Esophagus (tissue), 2 donors: ENCODE results near the gene RAB3GAP2. TPM values are rescaled to one million over a fixed set of nuclear protein-coding genes. Genes with fewer than 3 reads are reported as not detected.

Experiments used
- H3K27ac ChIP-seq, 2 donors: one replicate each; pipeline ENCODE4 v1.5.1; 2013; ENCODE audit warnings: low read depth in 2 of 2, mild to moderate bottlenecking in 2 of 2, inconsistent platforms in 1 of 2, low read length in 1 of 2, moderate library complexity in 1 of 2
- H3K27me3 ChIP-seq, 2 donors: one replicate each; pipeline ENCODE4 v1.6.1; 2013; ENCODE audit warnings: low read length in 2 of 2, control low read depth in 1 of 2, mild to moderate bottlenecking in 1 of 2; ENCODE audit not compliant: insufficient read depth in 2 of 2, control insufficient read depth in 1 of 2
- H3K36me3 ChIP-seq, 2 donors: one replicate each; pipeline ENCODE4 v1.6.1; 2013; ENCODE audit warnings: low read length in 1 of 2; ENCODE audit not compliant: control insufficient read depth in 2 of 2, insufficient read depth in 2 of 2
- H3K4me1 ChIP-seq, 2 donors: one replicate each; pipeline ENCODE4 v1.6.1; 2013; ENCODE audit warnings: low read length in 1 of 2; ENCODE audit not compliant: control insufficient read depth in 2 of 2, insufficient read depth in 2 of 2
- H3K4me3 ChIP-seq, 2 donors: one replicate each; pipeline ENCODE4 v1.5.1; 2013; ENCODE audit warnings: low read length in 2 of 2, mild to moderate bottlenecking in 2 of 2, low read depth in 1 of 2, moderate library complexity in 1 of 2
- H3K9me3 ChIP-seq, 2 donors: one replicate each; pipeline ENCODE4 v1.6.1; 2013; ENCODE audit warnings: mild to moderate bottlenecking in 2 of 2, low read depth in 1 of 2, low read length in 1 of 2, moderate library complexity in 1 of 2; ENCODE audit not compliant: control insufficient read depth in 2 of 2, insufficient read depth in 1 of 2
- WGBS, 2 donors: extraction: QIAGEN DNeasy Blood & Tissue Kit; methylation state at CpG; one replicate each; pipeline ENCODE4 v1.1.7; 2013; 5-methylcytosine and 5-hydroxymethylcytosine counted together
- polyA plus RNA-seq, 2 donors: library from polyadenylated mRNA; stranded (reverse); fragments of 200-250 nt; gene quantifications; one replicate each; pipeline ENCODE4 v1.2.3, GENCODE V29; 2013
- donor health status: healthy with polysubstance abuse.
- donor health status: Bipolar disorder and iron deficiency.

Gene RAB3GAP2
- polyA plus RNA-seq, 2 donors: 5.7 to 6.1 TPM

- WGBS, 2 donors: 89 to 91% methylated on average over 5 of the region's 5 CpGs
- no peaks in the 10 kb centered on the region for H3K9me3 ChIP-seq
- H3K36me3 ChIP-seq: peaks cover 0 to 8% of the 10 kb centered on the region in 2 donors
- no peak overlapping the region for H3K4me3 ChIP-seq
- H3K27me3 ChIP-seq: no peaks in the 10 kb centered on the region
- no peak overlapping the region for H3K27ac ChIP-seq
- H3K4me1 ChIP-seq: no peaks in the 10 kb centered on the region
Measured at GRCh38 chr1:220144051-220144450, 128.2 kb downstream of the RAB3GAP2 start.

GRCh38 chr1:220139966-220140365 is 132.3 kb downstream of the RAB3GAP2 start:
- Histone ChIP-seq H3K36me3 (peaks cover 2 to 10% of the 10 kb centered on the region in 2 donors), H3K9me3 (no peaks in the 10 kb centered on the region), H3K27ac (no peak overlapping the region), H3K4me3 (no peak overlapping the region), H3K4me1 (no peaks in the 10 kb centered on the region), H3K27me3 (no peaks in the 10 kb centered on the region)
- WGBS, 2 donors: 73 to 81% methylated on average over 6 of the region's 6 CpGs

- H3K4me3 ChIP-seq: no peak overlapping the region
- H3K36me3 ChIP-seq: peaks cover 4 to 12% of the 10 kb centered on the region in 2 donors
- 77% methylated on average over 9 of the region's 9 CpGs for WGBS, 2 donors
- no peaks in the 10 kb centered on the region for H3K27me3 ChIP-seq
- H3K9me3 ChIP-seq: no peaks in the 10 kb centered on the region
- H3K27ac ChIP-seq: peak overlapping the region in 1 of 2 donors; percentile 4
- H3K4me1 ChIP-seq: no peaks in the 10 kb centered on the region
Measured at GRCh38 chr1:220137019-220137786, 135.1 kb downstream of the RAB3GAP2 start.

DNA sequence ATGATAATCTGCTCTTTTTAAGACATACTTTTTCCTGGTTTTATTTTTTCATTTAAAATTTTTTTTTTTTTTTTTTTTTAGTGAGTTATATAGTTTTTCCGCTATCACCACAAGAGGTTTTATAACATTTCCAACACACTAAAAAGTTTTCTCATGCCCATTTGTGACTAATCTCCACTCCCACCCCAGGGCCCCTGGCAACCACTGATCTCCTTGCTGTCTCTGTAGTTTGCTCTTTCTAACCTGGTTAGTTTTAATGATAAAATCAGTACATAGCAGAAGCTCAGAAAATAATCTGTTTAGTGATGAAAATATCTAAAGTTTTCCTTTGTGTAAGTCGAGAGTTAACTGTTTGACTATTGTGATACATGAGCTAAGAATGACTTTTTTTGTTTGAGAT is 136.5 kb downstream of the RAB3GAP2 start:
- H3K4me1 ChIP-seq: no peaks in the 10 kb centered on the region
- H3K27me3 ChIP-seq: no peaks in the 10 kb centered on the region
- H3K9me3 ChIP-seq: no peaks in the 10 kb centered on the region
- no peak overlapping the region for H3K4me3 ChIP-seq
- peaks cover 4 to 5% of the 10 kb centered on the region in 2 donors for H3K36me3 ChIP-seq
- WGBS, 2 donors: 88 to 92% methylated on average over 2 of the region's 2 CpGs
- no peak overlapping the region for H3K27ac ChIP-seq

DNA sequence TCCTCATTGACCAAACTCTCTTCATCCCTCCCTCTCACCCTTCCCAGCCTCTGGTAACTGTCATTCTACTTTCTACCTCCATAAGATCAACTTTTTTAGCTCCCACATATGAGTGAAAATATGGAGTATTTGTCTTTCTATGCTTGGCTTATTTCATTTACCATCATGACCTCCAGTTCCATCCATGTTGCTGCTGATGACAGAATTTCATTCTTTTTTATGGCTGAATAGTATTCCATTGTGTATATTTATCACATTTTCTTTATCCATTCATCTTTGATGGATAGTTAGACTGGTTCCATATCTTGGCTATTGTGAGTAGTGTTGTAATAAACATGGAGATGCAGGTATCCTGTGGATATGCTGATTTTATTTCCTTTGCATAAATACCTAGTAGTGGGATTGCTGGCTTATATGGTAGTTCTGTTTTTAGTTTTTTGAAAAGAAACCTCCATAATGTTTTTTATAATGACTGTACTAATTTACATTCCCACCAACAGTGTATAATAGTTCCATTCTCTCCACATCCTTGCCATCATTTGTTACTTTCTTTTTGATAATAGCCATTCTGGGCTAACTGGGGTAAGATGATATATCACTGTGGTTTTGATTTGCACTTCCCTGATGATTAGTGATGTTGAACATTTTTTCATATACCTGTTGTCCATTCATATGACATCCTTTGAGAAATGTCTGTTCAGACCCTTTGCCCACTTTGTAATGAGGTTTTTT is 142.6 kb downstream of the RAB3GAP2 start:
- Histone ChIP-seq H3K36me3 (peaks cover 2 to 5% of the 10 kb centered on the region in 2 donors), H3K27me3 (no peaks in the 10 kb centered on the region), H3K27ac (no peak overlapping the region), H3K4me1 (no peaks in the 10 kb centered on the region), H3K4me3 (no peak overlapping the region), H3K9me3 (no peaks in the 10 kb centered on the region)

DNA sequence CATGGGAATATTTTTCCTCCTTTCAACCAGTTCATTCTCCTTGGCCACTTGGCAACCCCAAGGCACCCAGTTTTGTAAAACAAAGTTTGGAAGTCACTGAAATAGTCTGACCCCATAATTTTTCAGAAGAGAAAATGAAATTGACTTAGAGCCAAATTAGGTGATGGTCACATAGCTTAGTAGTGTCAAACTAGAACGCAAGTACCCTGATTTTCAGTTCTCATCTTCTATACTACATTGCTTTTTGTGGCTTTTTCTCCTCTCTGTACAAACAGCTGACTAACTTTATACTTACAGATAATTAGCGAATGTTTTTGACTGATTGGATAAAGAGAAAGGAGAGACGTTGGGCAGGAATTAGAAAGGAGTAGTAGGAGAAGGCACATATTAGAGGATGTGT is 145.2 kb downstream of the RAB3GAP2 start:
- no peak overlapping the region for H3K4me3 ChIP-seq
- no peaks in the 10 kb centered on the region for H3K9me3 ChIP-seq
- 86 to 88% methylated on average over 3 of the region's 3 CpGs for WGBS, 2 donors
- H3K27me3 ChIP-seq: no peaks in the 10 kb centered on the region
- no peak overlapping the region for H3K27ac ChIP-seq
- H3K36me3 ChIP-seq: peaks cover 0 to 3% of the 10 kb centered on the region in 2 donors
- no peaks in the 10 kb centered on the region for H3K4me1 ChIP-seq

DNA sequence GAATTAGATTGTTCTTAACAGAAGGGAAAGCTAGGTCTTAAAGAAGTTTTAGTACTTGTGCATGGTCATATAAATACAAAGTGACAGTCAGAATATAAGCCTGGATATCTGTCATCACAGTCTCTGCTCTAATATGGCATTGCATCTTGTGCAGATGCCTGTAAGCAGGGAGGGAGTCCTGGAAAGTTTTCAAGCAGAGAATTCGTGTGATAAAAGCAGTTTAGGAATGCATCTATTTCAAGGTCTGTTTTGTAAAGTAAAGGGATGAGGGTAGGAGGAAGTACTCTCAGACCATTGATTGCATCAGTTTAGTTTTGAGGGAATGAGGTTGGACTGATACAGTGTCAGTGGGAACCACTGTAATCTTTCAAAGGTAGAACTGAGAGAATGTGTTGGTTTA is 147.7 kb downstream of the RAB3GAP2 start:
- 21 to 36% methylated on average over 1 of the region's 1 CpG for WGBS, 2 donors
- H3K9me3 ChIP-seq: no peaks in the 10 kb centered on the region
- H3K27ac ChIP-seq: no peak overlapping the region
- no peaks in the 10 kb centered on the region for H3K27me3 ChIP-seq
- H3K4me1 ChIP-seq: no peaks in the 10 kb centered on the region
- peaks cover 0 to 3% of the 10 kb centered on the region in 2 donors for H3K36me3 ChIP-seq
- H3K4me3 ChIP-seq: no peak overlapping the region

DNA sequence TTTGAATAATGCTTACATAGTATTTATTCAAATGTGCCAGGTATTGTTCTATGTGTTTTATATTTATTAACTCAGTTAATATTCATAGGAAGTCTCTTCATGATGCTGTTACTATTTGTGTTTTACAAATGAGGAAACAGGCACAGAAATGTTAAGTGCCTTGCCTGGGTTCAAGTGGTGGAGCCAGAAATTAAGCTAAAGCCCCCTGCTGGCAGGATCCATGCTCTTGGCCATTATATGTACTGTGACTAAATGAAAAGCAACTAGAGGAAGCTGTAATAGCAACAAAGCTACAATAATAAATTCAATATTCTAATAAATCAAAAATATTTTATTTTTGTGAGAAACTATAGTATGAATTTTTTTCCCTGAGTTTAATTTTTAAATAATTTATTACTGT is 148.4 kb downstream of the RAB3GAP2 start:
- no peaks in the 10 kb centered on the region for H3K4me1 ChIP-seq
- H3K9me3 ChIP-seq: no peaks in the 10 kb centered on the region
- peaks cover 0 to 3% of the 10 kb centered on the region in 2 donors for H3K36me3 ChIP-seq
- no peak overlapping the region for H3K27ac ChIP-seq
- H3K4me3 ChIP-seq: no peak overlapping the region
- no peaks in the 10 kb centered on the region for H3K27me3 ChIP-seq

GRCh38 chr1:220123066-220123465 is 149.2 kb downstream of the RAB3GAP2 start:
- no peak overlapping the region for H3K27ac ChIP-seq
- H3K4me1 ChIP-seq: no peaks in the 10 kb centered on the region
- H3K9me3 ChIP-seq: no peaks in the 10 kb centered on the region
- H3K4me3 ChIP-seq: no peak overlapping the region
- no peaks in the 10 kb centered on the region for H3K27me3 ChIP-seq
- no peaks in the 10 kb centered on the region for H3K36me3 ChIP-seq
